ENCODE results near the gene YWHAH. TPM values are rescaled to one million over a fixed set of nuclear protein-coding genes. Genes with fewer than 3 reads are reported as not detected.

The YWHAH gene
- total RNA-seq, 1 donor from 2014 or later, result 154 TPM

DNA sequence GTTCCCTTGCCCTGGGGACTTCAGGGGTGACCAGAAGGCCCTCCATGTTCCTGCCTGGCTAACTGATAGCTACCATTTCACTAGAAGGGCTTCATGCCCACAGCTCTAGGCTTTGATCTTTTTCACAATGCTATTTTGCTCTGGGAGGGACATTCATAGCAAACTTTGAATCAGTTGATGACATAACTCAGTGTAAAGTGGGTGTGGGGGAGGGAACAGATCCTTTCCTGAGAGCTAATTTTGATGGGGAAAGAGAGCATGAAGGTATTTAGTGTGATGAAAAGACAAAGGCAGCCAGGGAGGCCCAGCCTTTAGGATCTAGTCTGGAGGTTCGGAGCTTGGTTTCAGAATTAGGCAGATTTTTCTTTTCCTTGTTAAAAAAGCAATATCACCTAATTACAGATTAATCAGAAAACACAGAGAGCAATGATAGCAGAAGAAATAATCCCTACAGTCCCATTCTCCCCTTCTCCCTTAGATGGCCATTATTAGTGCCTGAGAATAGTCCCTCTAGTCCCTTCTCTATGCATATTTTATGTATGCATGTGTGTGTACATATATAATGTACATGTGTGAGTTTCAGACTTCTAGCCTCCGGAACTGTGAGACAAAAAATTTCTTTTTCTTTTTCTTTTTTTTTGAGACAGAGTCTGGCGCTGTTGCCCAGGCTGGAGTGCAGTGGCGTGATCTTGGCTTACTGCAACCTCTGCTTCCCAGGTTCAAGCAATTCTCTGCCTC lies 46.9 kb downstream of the YWHAH start:
- no peaks in the 10 kb centered on the region for H3K4me1 ChIP-seq
- no peaks in the 10 kb centered on the region for H3K27me3 ChIP-seq
- H3K4me3 ChIP-seq, result no peak overlapping the region
- intact Hi-C loops (cut with DNase I), result no loop called here
- no peaks in the 10 kb centered on the region for H3K9me3 ChIP-seq
- DNase-seq, result no peak
- no peaks in the 10 kb centered on the region for H3K36me3 ChIP-seq
- TF ChIP-seq, protein P1, sequence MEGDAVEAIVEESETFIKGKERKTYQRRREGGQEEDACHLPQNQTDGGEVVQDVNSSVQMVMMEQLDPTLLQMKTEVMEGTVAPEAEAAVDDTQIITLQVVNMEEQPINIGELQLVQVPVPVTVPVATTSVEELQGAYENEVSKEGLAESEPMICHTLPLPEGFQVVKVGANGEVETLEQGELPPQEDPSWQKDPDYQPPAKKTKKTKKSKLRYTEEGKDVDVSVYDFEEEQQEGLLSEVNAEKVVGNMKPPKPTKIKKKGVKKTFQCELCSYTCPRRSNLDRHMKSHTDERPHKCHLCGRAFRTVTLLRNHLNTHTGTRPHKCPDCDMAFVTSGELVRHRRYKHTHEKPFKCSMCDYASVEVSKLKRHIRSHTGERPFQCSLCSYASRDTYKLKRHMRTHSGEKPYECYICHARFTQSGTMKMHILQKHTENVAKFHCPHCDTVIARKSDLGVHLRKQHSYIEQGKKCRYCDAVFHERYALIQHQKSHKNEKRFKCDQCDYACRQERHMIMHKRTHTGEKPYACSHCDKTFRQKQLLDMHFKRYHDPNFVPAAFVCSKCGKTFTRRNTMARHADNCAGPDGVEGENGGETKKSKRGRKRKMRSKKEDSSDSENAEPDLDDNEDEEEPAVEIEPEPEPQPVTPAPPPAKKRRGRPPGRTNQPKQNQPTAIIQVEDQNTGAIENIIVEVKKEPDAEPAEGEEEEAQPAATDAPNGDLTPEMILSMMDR (IDR thresholded peaks at IDR 0.05), result no peak
- no peak overlapping the region for H3K27ac ChIP-seq
- no peak for ATAC-seq

- Histone ChIP-seq H3K4me1 (no peaks in the 10 kb centered on the region), H3K9me3 (no peaks in the 10 kb centered on the region), H3K27ac (no peak overlapping the region), H3K4me3 (no peak overlapping the region), H3K27me3 (no peaks in the 10 kb centered on the region), H3K36me3 (no peaks in the 10 kb centered on the region)
- intact Hi-C loops (cut with DNase I), result no loop called here
- DNase-seq (no peak), ATAC-seq (no peak)
- TF ChIP-seq, protein P1 (IDR thresholded peaks at IDR 0.05), result no peak
Observed at GRCh38 chr22:31995046-31995445, 50.7 kb downstream of the YWHAH start.

GRCh38 chr22:31995807-31996206 lies 51.5 kb downstream of the YWHAH start:
- ATAC-seq (no peak), DNase-seq (no peak)
- Histone ChIP-seq H3K4me3 (no peak overlapping the region), H3K27ac (no peak overlapping the region), H3K27me3 (no peaks in the 10 kb centered on the region), H3K9me3 (no peaks in the 10 kb centered on the region), H3K4me1 (no peaks in the 10 kb centered on the region), H3K36me3 (no peaks in the 10 kb centered on the region)
- intact Hi-C loops (cut with DNase I), result no loop called here
- TF ChIP-seq, protein P1 (IDR thresholded peaks at IDR 0.05), result no peak

DNA sequence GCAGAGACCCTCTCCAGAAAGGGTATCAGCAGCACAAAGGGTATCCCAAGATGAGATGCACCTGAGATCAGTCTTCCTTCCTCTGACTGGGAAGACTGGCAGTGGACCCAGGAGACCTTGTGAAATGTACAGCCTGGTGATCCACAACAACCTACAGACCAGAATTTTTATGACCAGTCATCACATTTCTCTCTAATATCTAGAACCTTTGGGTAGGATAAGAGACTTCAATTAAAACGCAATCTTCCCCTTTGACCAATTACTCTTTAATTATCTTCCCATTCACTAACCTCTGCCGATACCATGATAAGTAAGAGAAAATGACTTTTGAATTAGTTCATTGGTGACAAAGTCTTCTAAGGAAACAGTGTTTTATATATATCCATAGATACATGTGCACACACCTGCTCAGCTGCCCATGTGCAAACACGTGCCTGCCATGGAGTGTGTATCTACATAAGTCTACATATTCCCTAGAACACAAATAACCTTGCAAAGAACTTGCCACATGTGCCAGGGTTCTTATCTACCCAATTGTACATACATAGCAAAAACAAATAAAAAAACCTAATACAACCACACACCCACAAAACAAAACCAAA lies 54.5 kb downstream of the YWHAH start:
- DNase-seq (no peak), ATAC-seq (no peak)
- TF ChIP-seq, protein P1 (IDR thresholded peaks at IDR 0.05), result no peak
- no peaks in the 10 kb centered on the region for H3K9me3 ChIP-seq
- H3K27ac ChIP-seq, result no peak overlapping the region
- H3K27me3 ChIP-seq, result no peaks in the 10 kb centered on the region
- intact Hi-C loops (cut with DNase I), result no loop called here
- no peak overlapping the region for H3K4me3 ChIP-seq
- no peaks in the 10 kb centered on the region for H3K36me3 ChIP-seq
- no peaks in the 10 kb centered on the region for H3K4me1 ChIP-seq

- no peak for ATAC-seq
- no peaks in the 10 kb centered on the region for H3K4me1 ChIP-seq
- TF ChIP-seq, protein P1 (IDR thresholded peaks at IDR 0.05), result no peak
- H3K36me3 ChIP-seq, result no peaks in the 10 kb centered on the region
- H3K27me3 ChIP-seq, result no peaks in the 10 kb centered on the region
- H3K9me3 ChIP-seq, result no peaks in the 10 kb centered on the region
- intact Hi-C loops (cut with DNase I), result no loop called here
- DNase-seq, result no peak
- H3K4me3 ChIP-seq, result no peak overlapping the region
- H3K27ac ChIP-seq, result no peak overlapping the region
Observed at GRCh38 chr22:32000181-32000580, 55.8 kb downstream of the YWHAH start.

Measured in upper lobe of right lung (tissue), 1 donor.